ENCODE measurements around the gene AACS.

AACS gene

GRCh38 chr12:125157177-125157576 lies 91.9 kb downstream of the AACS start:
- no peak for DNase-seq (ENCODE audit: low read depth)

- DNase-seq (ENCODE audit: low read depth): no peak
Observed at GRCh38 chr12:125159702-125160101, 94.5 kb downstream of the AACS start.

GRCh38 chr12:125160281-125160955 lies 95.2 kb downstream of the AACS start:
- no peak for DNase-seq (ENCODE audit: low read depth)

- no peak for DNase-seq (ENCODE audit: low read depth)
Observed at GRCh38 chr12:125161712-125162022, 96.4 kb downstream of the AACS start.

GRCh38 chr12:125162489-125163028 lies 97.3 kb downstream of the AACS start:
- DNase-seq (ENCODE audit: low read depth): no peak

GRCh38 chr12:125163148-125163547 lies 97.9 kb downstream of the AACS start:
- no peak for DNase-seq (ENCODE audit: low read depth)

GRCh38 chr12:125164541-125164940 lies 99.3 kb downstream of the AACS start:
- DNase-seq (ENCODE audit: low read depth): no peak

- DNase-seq (ENCODE audit: low read depth): no peak
Observed at GRCh38 chr12:125166041-125166440, 100.8 kb downstream of the AACS start.

GRCh38 chr12:125167658-125168057 lies 102.4 kb downstream of the AACS start:
- DNase-seq (ENCODE audit: low read depth): no peak

- no peak for DNase-seq (ENCODE audit: low read depth)
Observed at GRCh38 chr12:125169451-125169850, 104.2 kb downstream of the AACS start.

- no peak for DNase-seq (ENCODE audit: low read depth)
Observed at GRCh38 chr12:125169870-125170269, 104.6 kb downstream of the AACS start.

- DNase-seq (ENCODE audit: low read depth): no peak
Observed at GRCh38 chr12:125171267-125171666, 106.0 kb downstream of the AACS start.

- DNase-seq (ENCODE audit: low read depth): no peak
Observed at GRCh38 chr12:125172231-125172850, 107.1 kb downstream of the AACS start.

- DNase-seq (ENCODE audit: low read depth): no peak
Observed at GRCh38 chr12:125175576-125175975, 110.3 kb downstream of the AACS start.

- DNase-seq (ENCODE audit: low read depth): no peak
Observed at GRCh38 chr12:125178222-125178621, 113.0 kb downstream of the AACS start.

- DNase-seq (ENCODE audit: low read depth): no peak
Observed at GRCh38 chr12:125180144-125180543, 114.9 kb downstream of the AACS start.

- DNase-seq (ENCODE audit: low read depth): no peak
Observed at GRCh38 chr12:125181107-125181506, 115.9 kb downstream of the AACS start.

- DNase-seq (ENCODE audit: low read depth): peak; percentile 59
Observed at GRCh38 chr12:125183187-125184067, 118.2 kb downstream of the AACS start.

GRCh38 chr12:125184213-125184967 lies 119.2 kb downstream of the AACS start:
- no peak for DNase-seq (ENCODE audit: low read depth)

GRCh38 chr12:125185311-125185739 lies 120.1 kb downstream of the AACS start:
- no peak for DNase-seq (ENCODE audit: low read depth)

GRCh38 chr12:125185740-125186470 lies 120.7 kb downstream of the AACS start, which contains the start of gene TMEM132B:
TSS of gene TMEM132B (plus strand) at chr12:125186386.
- DNase-seq (ENCODE audit: low read depth): no peak

All from stimulated activated CD8-positive, alpha-beta memory T cell treated with anti-CD3 and anti-CD28 coated beads, Interleukin-12 subunit alpha, Interleukin-12 subunit beta, amount 100 ng/mL, for 4 hours (primary cell).